Fibroblast of lung (primary cell): Measurements from ENCODE around the gene MPC1L.

Experiments
- CTCF ChIP-seq, 2 donors: IDR thresholded peaks in 1 of 2; conservative IDR thresholded peaks in 1 of 2; 1 replicate in 1 of 2; 2 replicates in 1 of 2; pipeline ENCODE4 v1.5.1; 2011 to 2012; ENCODE audit warnings: low read length in 2 of 2, control low read depth in 1 of 2, inconsistent platforms in 1 of 2, low read depth in 1 of 2, mild to moderate bottlenecking in 1 of 2
- EZH2 ChIP-seq: IDR thresholded peaks from 2 replicates; pipeline ENCODE4 v1.5.1; 2012; ENCODE audit warnings: low read length, control low read depth, mild to moderate bottlenecking; ENCODE audit errors: missing control alignments

GRCh38 chrX:40663078-40663740, 40.0 kb downstream of the MPC1L start:
- no peak for TF ChIP-seq CTCF (conservative IDR thresholded peaks at IDR 0.05 in 1 of 2, IDR thresholded peaks at IDR 0.05 in 1 of 2; ENCODE audit: low read depth in 1 of 2, low read length in 2 of 2)
- TF ChIP-seq EZH2: no peak
